HG03064 (cell line): Measurements from ENCODE around the gene PRKN.

Experiments used
- ATAC-seq: cut with Tn5 transposase; IDR thresholded peaks from one replicate; pipeline ENCODE4 v1.9.1; 2021; ENCODE audit warnings: low read depth; ENCODE audit not compliant: unreplicated experiment

PRKN gene

DNA sequence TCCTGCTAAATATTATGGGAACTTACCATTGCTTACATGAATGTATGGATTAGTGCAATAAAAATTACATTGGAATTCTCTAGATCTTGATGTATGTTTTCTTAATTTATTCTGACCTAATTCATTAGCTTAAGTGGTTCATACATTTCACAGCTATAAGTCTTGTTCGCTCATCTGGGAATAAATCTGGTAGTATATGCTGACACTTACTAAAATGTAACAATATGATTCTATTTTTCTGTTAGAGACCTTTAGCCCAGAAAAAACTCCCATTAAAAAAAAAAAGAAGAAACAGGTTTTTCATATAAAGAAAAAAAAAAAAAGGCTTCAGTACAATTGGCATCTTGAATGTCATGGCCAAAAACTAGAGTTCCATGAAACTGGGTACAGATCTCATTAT lies 1059.6 kb downstream of the PRKN start:
- ATAC-seq: no peak

DNA sequence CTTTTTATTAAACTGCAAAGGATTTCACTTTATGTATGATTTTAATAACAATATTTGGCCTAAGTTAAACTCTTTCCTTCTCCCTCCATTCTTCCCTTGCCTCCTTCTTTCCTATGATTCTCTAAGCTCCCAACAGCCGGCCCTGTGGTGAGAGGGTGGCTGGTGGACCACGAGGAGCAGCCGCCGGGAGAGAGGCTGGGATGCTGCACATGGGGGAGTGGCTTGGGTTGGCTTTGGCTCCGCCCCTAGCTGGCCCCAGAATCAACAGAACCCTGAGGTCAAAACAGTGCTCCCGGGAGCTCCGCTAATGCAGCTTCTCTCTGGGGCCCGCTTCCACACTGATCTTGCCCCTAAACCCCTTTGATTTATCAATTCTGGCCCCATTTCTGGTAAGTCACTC lies 1063.9 kb downstream of the PRKN start:
- ATAC-seq: no peak

GRCh38 chr6:161660666-161661571 lies 1066.6 kb downstream of the PRKN start:
- no peak for ATAC-seq

DNA sequence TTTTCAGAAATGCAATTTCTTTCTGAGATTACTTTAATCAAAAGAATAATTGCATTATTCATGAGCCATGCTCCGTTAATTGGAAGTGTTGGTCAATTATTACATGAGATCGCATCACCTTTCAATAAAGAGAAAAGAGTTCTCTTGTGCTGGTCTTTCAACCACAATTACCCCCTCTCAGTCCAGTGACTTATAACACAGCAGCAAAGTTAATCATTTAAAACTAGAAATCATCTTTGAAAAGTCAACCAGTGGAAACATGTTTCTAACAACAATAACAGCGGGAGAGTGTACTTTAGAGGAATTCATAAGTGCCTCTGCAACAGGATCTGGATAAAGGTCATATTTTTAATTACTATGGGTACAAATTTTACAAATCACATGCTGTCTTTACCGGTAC lies 1069.4 kb downstream of the PRKN start:
- ATAC-seq: no peak

DNA sequence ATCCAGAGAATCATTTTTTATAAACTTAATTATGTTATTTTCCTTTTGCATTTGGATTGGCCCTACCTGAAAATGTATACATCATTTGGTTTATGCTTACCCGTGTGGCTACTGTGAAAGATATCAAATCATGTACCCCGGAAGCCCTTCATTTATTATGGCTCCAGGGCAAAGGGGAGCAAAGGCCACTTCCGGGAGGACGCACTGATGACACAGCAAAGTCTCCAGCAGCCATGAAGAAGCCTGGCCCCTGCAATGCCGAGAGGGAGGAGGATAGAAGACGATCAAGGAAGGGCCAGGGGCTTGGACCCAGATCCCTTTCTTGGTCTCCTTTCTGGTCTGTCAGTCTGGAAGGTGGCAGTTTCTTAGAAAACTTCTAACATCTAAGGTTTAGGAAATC lies 1073.4 kb downstream of the PRKN start:
- ATAC-seq: no peak

DNA sequence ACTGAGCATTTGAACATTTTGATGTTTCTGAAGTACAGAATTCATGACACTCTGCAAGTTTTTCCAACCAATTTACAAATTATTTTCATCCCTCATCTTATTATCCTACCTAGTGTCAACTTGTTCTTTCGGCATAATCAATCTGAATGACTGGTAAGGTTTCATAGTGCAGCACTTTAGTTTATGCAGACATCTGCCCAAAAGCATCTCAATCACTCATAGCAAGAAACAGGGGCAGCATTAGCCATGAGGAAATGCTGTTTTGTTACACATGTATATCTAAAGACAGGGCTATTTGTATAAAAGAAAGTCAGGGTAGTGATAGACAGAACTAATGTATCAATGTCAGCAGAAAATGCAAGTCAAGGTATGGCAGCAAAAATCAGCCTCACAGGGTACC lies 1075.6 kb downstream of the PRKN start:
- no peak for ATAC-seq

- ATAC-seq: no peak
Measured at GRCh38 chr6:161649841-161650240, 1077.7 kb downstream of the PRKN start.

DNA sequence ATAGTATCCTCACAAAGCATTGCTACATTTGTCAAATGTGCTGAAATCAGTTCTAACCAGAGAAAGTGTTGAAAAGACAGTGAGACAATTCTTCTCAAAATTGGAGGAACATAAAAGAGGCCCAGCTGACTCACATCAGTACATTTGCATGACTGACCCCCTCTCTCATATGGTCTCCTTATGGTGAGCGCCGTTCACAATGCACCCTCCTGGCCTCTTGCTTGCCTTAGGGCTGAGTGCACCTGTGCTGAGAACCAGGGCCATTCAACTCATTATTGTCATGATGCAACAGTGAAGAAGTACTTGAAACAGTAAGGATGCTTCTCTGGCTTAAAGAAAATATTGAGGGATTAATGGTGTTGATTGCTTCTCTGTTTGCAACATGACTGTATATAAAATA lies 1078.5 kb downstream of the PRKN start:
- no peak for ATAC-seq

DNA sequence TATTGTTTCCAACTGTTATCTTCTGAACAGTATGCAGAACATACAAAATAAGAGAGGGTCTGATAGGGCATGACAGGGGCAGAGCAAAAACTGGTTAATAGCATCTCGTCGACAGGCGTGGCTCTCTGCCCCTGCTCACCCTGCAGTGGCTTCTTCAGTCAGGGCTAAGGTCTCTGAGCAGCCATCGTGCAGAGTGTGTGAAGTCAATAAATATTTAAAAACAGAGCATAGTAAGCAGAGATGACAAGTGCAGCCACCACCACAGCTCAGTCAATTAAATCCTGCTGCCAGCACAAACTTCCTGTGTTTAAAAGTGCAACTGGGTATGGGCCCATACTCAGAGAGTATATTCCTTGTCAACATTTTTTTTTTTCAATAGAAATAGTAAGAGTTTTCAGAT lies 1080.3 kb downstream of the PRKN start:
- ATAC-seq: no peak

DNA sequence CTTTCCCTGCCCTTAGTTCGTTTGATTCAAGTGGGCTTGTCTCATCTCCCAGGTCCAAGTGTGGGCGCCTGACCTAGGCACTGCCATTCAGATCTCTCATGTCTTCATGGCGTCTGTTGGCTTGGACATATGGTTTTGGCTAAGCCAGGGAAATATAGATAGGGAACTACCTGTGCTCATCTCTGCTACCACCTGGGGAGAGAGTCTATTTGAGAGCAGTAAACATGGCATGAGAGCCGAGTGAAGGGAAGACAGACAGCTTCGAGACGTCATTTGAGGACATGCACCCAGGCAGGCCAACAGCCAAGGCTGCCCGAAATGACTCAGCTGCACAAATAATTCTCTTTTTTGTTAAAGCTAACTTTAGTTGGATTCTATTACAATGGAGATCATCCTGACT lies 1083.0 kb downstream of the PRKN start:
- no peak for ATAC-seq

DNA sequence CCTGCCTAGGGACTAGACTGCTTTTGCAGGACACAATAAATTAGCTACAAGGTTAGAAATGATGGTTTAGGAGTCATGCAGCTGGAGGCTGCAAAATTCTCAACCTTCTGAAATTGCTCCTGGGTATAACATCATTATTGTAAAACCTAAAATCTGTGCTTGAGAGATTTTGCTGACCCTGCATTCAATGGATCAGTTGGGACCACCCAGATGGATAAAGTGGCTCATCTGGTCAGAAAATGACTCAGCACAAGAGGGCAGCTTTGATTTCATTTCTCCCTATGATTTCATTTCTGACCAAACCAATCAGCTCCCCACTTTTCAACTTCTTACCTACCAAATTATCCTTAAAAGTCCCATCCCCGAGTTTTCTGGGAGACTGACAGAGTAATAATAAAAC lies 1086.4 kb downstream of the PRKN start:
- no peak for ATAC-seq

DNA sequence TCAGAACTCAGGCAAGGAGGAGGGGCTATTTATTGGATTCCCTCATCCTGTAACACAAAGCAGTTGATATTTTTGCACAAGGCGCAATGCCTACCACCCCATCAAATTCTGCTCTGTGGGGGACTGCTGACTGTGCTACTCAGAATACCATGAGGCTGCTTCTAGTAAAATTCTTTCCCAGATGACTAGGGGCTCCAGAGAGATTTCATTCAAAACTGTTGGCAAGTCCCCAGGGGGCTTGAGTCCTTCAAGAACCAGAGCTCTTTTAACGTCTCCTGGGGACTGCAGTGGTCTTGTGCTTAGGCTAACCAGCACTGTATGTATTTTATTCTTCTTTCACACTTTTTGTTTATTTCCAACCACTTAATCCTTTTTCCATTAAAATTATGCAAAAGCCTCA lies 1087.8 kb downstream of the PRKN start:
- ATAC-seq: no peak

- ATAC-seq: no peak
Measured at GRCh38 chr6:161637658-161638057, 1089.9 kb downstream of the PRKN start.

DNA sequence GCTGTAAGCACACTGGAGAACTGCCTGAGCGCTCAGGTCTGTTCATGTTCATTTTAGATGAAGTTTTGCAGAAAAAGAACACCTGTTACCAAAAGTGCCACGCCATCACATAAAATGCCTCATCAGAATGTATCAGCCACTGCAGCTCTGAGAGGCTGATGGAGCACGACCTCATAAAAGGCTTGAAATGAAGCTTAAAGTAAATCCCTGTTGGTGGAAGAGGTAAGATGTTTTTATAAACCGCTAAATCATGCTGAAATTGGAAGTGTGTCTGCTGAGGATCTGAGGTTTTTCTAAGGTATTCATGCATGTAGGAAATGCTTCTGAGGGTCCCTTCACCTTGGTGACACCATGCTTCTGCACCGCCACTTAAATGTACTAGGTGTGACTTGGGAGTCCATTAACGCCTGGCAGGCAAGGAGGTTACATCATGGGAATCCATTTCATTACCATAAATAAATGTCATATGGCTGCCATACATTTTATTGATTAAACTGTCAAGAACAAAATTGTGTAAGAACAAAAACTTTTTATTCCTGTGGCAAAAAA lies 1090.6 kb downstream of the PRKN start:
- no peak for ATAC-seq

GRCh38 chr6:161635975-161636374 lies 1091.6 kb downstream of the PRKN start:
- ATAC-seq: no peak

DNA sequence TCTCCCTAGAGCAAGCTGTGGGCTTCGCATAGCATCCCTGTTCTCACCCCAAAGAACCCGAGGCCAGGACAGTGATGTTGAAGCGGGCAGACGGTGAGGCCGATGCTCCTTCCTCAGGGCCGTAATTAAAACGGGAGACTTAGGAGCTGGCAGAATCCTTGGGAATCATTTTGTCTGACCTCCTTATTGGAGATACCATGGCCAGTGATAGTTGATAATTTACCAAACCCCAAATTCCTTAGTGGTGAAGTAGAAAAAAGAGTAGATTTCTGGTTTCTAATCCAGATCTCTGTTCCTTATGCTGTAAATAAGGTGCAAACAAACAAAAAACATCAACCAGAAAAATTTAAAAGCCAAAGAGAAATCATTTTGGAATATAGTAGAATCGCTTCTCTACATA lies 1092.7 kb downstream of the PRKN start:
- ATAC-seq: no peak

GRCh38 chr6:161631676-161632194 lies 1095.8 kb downstream of the PRKN start:
- ATAC-seq: no peak

DNA sequence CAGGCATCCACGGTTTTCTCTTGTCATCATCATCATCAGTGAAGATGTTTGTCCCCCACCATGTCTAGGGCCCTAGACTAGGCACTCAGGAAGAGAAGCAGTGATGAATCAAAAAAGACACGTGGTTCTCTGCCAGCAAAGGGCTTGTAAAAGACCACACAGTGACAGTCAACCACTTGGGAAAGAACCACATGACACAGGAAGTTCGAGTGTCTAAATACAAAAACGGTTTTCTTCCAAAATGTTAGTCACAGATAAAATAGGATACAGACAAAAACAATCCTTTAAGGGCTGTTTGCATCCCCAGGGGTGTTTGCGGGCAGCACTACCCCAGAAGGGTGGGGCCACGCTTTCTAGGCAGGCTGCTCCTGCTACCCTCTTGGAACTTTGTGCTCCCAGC lies 1096.9 kb downstream of the PRKN start:
- ATAC-seq: no peak

DNA sequence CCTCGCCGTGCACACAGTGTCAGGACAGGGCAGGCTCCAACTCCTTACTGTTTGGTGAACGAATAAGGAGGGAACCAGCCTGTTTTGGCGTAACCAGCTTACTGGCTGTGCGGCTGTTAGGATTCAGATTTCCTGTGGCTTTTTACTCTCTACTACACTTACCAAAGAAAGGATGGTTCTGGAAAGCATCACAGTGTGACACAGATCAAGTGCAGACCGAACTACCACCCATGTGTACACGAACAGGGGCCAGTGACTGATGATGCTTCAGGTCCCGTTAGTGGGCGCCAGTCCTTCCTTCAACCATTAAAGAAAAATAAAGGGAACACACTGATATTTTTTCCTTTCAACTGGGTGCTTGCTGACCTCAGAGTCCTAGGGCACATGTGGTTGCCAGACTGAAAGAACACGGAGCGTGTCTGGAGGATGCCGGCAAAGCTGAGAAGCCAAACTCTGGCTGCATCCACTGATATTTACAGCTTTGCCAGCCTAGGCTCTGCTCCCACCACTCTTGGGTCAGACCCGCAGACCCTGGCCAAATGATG lies 1101.4 kb downstream of the PRKN start:
- no peak for ATAC-seq

- no peak for ATAC-seq
Measured at GRCh38 chr6:161624111-161624510, 1103.5 kb downstream of the PRKN start.

- ATAC-seq: no peak
Measured at GRCh38 chr6:161622779-161623178, 1104.8 kb downstream of the PRKN start.
